CMK (cell line): ENCODE measurements around the gene TMEM200C.

Source experiments
- DNase-seq: peaks from one replicate; pipeline ENCODE4 v3.0.0-alpha.2; 2010; ENCODE audit warnings: low read depth

Gene TMEM200C

DNA sequence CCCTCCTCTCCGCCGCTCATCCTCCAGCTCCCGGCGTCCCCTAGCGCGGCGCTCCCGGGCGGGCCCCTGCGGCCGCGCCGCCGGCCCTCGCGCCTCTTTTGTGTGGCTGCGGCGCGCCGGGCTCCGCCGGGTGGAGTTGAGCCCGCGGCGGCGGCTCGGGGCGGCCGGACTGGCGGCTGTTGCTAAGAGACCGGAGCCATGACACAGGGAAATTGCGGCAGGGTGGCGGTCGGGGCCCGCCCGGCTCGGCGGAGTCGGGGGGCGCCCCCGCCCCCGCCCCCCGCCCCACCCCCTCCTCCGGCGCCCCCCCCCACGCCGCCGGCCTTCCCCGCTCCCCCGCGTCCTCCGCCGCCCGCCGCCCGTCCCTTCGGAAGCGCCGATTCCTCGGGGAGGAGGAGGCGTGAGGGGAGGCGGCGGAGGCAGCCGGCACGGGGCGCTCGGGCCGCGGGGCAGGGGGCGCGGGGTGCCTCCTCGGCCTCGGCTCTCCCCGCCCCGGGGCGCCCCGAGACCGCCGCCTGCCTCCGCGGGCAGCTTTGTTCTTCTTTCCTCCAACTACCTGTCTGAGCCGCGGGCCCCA is at the start of gene TMEM200C:
Gene TMEM200C, minus strand, starts transcription at position 224 of the 577 bp plus-strand sequence. CDS start 3,459 bp downstream, outside the sequence.
- DNase-seq, result no peak

DNA sequence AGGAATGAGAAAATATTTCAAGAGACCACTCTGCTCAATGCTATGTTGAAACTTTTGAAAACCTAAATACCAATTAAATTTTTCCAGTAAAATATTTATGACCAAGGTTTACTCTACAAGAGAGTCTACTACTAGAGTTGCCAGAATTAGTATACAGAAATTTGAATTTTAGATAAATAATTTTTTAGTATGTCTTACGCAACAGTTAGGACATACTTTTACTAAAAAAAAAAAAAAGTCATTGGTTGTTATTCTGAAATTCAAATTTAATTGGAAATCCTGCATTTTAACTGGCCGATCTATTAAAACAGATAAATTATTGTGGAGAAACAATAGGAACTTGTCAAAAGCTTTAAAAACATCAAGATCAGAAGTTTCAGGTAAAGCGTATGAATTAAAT is 49.1 kb upstream of the TMEM200C start:
- no peak for DNase-seq

DNA sequence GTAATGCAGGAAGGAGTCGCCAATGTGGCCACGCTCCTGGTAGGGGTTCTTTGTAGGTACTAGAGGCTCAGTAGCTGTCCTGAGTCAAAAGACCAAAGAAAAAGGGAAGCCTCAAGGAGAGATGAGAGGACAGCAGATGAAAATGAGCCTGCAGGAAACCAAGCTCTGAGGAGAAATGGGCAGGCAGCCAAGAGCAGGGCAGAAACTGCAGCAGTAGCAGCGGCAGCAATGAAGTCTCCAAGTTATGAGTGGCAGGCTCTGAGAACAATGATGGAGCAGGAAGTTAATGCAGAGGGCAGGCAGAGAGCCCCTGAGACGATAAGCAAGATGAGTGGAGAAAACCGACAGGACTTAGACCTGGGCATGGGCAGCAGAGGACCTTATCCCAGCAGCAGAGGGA is 48.2 kb upstream of the TMEM200C start:
- no peak for DNase-seq

DNA sequence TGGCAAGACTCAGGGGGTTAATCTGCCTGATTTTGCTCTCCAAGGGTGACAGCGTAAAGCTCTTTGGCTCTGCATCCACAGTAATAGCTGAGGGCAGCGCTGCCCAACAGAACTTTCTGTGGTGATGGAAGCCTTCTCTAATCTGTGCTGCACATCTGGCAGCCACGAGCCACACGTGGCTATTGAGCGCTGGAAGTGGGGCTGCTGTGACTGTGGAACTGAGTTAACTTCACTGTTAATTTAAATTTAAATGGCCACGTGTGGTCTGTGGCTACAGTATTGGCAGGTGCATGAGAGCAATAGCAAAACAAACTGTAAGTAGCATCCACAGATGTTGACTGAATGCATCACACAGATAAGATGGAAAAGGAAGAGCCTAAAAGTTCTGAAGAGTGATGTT is 47.3 kb upstream of the TMEM200C start:
- DNase-seq, result no peak

DNA sequence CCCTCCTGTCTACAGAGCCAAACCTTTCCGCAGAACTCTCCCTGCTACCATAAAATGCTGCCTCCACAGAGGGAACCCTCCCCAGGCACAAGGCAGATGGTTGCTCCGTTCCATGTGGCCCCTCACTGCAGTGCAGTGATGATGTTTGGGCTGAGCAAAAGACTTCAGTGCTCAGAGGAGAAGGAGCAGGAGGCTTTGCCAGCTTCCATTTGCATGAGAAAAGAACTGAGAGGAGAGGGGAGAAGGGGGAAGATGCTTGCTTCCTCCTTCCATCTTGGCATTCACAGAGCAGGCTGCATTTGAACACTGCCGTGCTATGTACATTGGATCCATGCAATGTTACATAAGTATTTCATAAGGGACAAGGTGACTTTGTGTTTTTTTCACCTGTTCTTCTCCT is 46.6 kb upstream of the TMEM200C start:
- DNase-seq, result no peak

DNA sequence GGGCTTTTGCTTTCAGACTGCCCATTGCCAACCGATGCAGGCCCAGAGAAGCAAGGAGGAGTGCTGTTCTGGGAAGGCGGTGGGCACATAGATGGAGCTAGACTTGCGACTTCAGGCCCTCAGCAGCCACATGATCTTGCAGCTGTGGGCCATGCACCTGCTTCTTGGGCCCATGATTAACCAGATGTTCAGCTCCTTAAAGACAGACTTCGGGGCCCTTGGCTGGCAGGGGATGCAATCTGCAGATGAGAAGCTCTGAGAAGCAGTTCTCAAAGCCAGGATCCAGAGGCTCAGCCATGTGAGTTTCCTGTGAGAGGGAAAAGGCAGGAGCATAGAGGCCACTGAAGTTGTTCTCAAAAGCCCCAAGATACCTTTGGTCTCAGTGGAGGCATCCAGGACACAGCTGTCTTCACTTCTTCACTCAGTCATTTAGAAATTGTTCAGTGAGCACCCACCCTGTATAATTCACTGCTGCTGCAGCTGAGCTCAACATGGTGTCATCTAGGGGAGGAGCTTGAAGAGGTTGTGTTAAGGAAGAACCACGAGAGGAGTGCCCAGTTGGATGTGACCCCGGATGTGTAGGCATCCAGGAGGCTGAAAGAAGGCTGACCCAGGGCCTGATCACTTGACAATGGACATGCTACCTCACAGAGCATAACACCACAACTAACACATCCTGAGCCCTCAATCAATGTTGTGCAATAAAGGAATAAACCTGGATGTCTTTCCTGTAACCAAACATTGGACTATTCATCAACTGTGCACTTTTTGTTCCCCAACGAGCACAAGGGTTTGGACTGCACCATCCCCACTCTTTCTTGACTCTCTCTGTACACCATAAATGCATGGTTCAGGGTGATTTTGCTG is 44.7 kb upstream of the TMEM200C start:
- no peak for DNase-seq

DNA sequence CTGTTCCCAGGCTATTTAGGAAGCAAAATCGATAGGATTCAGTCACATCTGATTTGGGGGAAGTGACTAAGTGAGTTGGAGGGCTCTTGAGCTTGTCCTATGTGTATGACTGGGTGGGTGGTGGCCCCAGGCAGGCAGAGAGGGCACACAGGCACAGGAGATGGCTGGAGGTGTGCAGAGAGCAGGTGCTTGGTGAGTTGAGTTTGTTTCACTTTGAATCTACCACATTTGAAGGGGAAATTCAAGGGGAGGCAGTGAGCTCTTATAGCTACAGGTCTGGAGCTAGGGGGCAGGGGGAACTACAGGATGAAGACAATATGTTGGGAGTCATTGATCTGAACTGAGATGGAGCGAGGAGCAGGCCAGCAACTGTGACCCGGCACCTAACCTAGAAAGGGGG is 42.5 kb upstream of the TMEM200C start:
- DNase-seq, result no peak

DNA sequence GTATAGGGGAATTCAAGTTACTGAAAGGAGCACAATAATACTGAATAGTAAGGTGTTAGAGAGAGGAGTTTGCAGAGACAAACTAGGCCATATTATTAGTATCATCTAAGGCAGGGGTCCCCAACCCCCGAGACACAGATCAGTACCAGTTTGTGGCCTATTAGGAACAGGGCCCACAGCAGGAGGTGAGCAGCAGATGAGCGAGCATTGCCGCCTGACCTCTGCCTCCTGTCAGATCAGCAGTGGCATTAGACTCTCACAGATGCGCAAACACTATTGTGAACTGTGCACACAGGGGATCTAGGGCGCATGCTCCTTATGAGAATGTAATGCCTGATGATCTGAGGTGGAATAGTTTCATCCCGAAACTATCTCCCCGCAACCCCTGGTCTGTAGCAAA is 41.8 kb upstream of the TMEM200C start:
- DNase-seq, result no peak

DNA sequence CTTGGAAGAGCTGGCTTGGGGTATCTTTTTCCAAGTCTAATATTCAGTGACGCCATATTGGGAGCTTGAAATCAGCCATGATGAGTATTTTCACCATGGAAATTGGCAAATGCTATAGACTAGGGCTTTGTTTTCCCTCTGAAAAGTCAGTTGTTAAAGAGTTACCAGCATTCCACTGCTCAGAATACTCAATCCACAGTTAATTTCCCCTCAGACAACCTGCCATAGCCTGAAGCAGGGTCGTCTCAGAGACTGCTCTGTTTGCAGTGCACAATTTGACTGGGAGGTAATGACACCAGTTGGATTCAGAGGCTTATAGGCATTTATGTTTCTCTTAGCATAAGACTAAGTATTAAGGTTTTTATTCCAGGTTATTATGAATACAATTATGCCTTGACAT is 35.5 kb upstream of the TMEM200C start:
- no peak for DNase-seq

DNA sequence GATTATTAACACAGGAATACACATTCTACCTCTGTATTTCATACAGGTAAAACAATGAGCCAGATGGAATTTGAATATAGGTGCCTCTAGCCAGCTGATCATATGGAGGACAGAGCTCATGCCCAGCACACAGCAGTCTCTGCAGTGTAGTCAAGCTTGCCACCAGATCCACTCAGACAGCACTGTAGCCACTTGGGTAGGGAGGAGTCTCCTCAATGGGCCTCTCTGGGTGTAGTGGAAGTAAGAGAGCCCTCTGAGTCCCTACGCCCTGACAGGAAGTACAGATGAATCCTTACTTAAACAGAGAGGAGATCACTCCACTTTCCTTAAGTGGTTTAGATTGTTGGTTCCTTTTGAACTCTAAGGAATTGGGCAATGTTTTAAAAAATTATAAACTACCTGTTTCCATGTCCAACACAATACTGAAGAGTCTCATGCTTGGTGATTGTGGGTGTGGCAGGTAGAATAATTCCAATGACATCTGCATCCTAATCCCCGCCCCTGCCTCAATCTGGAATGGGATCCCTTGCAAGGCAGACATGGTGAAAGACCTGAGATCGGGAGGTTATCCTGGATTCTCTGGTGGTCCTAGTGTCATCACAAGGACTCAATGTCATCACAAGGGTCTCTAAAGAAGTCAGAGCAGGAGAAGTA is 23.0 kb upstream of the TMEM200C start:
- no peak for DNase-seq

DNA sequence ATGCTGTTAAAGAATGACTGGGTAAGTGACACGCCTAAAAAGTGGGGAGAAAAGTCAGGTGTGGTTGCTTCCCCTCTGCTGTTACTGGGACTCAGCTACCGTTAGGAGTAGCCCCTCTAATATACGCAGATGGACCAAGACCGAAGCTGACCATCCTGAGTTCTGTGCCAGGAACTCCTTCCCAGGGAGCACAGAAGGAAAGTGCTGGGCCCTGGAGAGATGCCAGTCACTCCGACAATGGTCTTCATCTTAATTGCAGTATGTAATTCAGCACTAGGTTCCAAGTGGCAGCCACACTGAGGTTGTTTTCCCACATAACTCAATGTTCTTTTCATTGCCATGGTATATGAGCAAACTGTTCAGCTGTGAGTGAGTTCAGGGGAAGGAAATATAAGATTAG is 19.6 kb upstream of the TMEM200C start:
- DNase-seq, result no peak

DNA sequence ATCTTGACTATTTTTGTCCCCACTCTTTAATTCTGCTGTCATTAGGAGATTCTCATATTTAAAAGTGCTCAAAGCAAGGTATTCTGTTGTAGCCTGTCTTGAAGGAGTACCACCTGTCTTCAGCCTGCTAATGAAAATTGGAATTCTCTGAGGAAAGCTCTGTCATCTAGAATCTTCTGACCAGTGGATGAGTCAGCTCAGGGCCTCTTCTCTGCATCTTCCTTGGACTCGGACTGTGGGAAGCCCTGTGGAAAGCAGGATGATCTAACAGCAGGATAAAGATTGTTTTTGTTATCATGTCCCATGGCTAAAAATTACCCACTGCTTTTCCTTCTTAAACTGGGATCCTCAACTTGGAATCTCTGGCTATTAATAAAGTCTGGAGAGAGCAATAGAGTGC is 18.7 kb upstream of the TMEM200C start:
- DNase-seq, result no peak

DNA sequence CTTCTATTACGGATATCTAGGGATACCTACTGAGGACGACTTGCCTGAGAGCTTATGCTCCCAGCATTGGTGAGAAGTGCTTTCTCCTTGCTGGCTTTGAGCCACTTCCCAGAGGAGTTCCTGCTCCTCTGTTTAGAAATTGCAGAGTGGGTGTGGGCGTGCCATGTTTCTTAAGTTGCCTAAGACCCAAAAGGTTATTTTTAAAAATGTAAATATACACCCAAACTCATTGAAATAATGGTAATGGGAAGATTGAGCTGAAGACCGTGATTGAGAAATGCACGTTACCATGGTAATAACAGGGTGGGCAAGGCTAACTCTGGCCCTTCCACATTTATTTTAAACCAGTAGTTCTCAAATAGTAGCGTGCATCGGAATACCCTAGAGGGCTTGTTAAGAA is 17.2 kb upstream of the TMEM200C start:
- DNase-seq, result no peak

DNA sequence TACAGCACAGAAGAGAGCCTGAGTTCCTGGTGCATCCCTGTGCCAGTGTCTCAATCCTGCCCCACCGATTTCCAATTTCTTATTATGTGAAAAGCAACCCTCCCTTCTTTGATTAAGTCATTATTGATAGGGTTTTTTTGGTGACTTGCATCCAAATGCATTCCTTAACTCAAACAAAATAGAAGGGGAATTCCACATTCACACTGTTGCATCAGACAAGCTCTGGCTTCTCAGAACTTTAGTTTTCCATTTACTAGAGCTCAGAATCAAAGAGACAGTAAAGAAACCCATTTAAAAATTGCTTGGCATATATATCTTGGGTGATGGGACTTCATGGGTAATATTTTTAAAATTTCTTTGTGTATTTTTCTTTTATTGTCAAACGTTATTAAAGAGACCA is 13.8 kb upstream of the TMEM200C start:
- no peak for DNase-seq

DNA sequence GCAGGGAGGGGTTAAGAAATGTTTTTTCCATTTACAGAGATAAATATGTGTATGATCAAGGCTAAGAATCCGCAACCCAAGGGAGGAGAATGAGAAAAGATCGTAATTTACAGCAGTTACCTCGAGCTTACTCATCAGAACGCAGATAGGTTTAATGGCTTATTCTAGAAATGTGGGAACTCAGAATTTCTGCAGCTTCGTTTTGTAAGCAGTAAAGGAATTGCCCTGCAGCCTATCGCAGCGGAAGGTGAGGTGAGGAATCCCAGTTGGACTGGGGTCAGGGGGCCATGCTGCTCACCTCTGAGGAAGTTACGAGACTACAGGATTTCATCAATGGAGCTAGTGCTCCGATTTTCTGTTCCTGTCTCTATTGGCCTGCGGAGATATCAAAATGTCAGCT is 8.1 kb upstream of the TMEM200C start:
- no peak for DNase-seq

DNA sequence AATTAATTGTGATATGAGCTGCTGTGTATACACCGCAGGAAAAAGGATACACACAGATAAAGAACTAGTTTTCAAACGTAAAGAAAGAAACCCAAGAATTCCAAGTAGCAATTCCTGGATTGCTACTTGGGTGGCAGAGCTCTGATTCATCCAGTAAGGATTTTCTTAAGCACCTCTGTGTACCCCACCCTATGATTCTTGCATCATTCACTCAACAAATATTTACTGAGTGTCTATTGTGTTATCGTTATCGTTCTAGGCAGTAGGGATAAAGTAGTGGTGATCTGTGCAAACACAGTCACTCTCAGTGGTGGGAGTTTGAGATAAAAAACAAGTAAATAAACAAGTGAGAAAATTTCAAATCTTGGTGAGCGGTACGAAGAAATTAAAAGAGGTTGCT is 4.9 kb upstream of the TMEM200C start:
- no peak for DNase-seq

DNA sequence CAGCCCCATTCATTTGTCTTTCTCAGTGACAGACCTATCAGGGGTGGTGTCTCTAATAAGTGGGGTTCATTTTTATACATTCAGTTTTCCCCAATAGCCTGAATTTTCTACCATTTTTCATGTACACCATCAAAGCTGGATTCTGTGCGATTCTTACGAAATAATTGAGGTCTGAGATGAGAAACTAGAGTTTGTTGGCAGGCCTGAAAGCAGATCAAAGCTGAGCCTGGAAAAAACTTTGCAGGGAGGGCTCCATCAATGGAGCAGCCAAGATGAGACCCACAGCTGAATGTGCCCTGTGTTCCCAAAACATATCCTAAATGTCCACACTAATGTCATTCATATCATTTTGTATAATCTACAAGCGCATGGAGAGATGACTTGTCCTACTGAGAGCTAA is 4.5 kb upstream of the TMEM200C start:
- DNase-seq, result no peak

DNA sequence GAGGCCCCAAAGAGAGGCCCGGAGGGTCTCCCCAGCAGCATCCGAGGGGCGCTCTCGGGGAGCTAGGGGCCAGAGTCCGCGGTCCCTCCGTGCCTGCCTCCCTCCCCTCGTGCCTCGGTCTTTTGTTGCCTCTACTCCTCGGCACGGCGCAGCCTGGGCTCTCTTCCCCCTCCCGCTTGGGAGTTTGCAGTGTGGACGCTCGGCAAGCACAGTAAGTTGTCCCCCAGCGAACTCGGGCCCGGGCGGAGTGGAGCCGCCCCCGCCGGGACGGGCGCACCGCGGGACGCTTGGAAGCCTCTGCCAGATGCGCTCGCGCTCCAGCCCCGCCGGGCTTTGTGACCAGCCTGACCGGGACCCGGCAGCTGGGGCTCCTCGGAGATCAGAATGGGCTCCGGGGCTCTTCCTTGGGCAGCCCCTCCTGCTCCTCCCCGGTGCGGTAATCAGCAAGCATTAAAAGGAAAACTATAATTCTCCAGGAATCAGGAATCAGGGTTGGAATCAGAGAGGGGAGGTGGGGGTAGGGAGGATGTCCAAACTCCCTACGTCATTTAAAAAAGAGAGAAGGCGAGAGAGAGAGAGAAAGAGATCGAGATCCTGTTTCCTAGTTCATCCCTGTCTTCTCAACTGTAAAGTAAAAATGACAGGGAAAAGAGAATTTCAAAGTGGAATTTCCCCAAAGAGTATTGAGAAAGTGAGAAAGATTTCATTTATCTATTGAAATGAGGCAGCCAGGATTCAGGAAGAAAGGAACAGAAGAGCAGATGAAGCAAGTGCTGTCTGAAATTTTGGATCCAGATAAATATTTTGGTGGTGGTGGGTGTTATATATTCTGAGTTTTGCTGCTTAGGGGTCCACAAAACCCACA is 786 bp upstream of the TMEM200C start:
- no peak for DNase-seq

DNA sequence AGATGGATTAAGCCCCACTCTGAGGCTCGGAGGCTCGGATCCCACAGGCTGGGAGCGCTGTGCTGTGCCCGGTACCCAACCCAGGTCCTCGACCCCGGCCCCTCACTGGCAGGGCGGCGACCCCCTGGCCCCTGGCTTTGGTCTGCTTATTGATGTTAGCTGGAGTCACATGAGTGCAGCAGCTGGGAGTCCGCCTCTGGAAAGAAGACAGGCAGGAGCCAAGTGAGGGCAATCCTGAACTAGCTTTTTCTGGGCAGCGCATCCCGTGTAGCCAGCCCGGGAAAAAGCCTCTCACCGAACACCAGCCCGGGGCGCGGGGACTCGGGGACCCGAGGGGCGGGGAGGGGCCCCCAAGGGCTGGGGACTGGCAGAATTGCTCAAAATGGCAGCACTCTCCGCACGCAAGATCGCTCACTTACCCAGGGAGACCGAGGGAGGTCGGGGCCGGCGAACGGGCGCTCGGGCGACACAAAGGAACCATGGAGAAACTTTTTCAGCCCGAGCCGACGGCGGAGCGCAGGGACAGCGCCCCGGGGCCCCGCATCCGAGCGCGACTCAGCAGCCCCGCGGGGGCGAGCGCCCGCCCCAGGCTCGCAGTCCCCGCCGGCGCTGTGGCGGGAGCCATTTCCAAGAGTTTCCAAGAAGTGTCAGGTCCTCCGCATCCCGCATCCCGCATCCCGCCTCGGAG is 567 bp downstream of the TMEM200C start:
- no peak for DNase-seq

DNA sequence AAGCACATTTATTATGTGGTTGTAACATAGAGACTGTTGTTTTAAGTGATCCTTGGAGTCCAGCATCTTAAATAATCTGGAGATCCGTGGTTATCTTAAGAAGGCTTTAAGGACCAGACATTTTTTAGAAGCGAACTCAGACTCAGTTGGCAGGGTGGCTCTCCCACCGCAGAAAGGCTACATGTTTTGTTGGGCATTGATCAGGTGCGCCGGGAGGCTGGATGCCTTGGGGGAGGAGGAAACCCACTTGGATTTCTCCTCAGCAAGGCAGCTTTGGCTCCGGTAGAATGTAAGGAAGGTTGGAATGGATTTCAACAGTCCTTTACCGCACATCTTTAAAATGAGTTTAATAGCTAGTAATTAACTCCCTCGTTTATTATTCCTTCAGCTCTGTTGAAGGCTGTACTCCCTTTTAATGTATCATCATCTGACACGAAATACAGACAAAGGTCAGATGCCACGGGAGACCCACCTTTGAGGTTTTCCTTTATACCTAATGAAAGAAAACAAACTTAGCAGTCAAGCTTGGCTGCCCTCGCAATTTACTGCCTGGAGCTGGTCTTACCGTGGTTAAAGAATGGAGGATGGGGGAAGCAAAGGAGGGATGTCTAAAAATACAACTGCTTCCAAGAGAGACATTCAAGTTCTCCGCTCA is 1.2 kb downstream of the TMEM200C start:
- DNase-seq, result no peak

DNA sequence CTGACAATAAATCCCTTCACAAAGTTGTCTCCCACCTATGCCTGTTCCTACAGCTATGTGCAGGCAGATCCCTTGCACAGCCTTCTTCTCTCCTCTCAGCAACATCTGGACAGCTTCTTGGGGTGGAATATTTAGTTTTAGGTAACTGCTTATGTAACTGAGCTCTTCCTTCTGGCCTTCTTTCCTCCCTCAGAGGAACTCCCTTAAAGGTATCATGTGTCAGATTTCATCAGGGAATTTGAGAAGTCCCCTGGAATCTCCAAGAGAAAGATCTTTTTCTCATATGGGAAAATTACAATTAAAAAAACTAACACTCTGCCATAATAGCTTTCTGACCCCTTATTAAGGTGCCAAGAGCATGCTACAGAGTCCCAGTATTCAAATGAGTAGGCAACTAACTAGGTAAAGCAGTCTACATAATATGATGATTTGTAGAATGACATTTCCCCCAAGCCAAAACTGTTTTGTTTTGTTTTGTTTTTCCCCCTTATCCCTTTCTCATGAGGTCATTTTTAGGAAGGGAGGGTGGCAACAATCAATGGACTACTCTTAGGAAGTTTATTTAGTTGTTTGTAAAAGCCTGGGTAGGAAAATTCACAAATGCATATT is 2.4 kb downstream of the TMEM200C start:
- DNase-seq, result no peak
